HG03432 (cell line): Measurements from ENCODE around the gene ADAMTS14.

Experiments
- ATAC-seq: cut with Tn5 transposase; IDR thresholded peaks from one replicate; pipeline ENCODE4 v1.9.1; 2021; ENCODE audit warnings: mild to moderate bottlenecking, moderate library complexity; ENCODE audit not compliant: unreplicated experiment

The ADAMTS14 gene

DNA sequence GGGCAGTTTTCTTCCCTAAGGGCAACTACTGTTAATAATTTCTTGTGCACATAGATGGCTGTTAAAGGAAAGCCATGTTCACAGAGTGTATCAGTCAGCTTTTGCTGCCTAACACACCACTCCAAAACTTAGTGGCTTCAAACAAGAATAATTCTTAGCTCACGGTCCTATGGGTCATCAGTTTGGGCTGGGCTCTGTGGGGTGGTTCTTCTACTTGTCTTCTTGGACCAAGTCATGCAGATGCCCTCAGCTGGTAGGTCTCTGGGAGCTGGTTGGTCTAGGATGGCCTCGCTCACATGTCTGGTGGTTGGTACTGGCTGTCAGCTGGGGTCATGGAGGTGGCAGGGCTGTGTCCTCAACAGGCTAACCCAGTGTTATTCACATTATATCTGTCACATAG is 73.2 kb downstream of the ADAMTS14 start:
- ATAC-seq, result no peak

DNA sequence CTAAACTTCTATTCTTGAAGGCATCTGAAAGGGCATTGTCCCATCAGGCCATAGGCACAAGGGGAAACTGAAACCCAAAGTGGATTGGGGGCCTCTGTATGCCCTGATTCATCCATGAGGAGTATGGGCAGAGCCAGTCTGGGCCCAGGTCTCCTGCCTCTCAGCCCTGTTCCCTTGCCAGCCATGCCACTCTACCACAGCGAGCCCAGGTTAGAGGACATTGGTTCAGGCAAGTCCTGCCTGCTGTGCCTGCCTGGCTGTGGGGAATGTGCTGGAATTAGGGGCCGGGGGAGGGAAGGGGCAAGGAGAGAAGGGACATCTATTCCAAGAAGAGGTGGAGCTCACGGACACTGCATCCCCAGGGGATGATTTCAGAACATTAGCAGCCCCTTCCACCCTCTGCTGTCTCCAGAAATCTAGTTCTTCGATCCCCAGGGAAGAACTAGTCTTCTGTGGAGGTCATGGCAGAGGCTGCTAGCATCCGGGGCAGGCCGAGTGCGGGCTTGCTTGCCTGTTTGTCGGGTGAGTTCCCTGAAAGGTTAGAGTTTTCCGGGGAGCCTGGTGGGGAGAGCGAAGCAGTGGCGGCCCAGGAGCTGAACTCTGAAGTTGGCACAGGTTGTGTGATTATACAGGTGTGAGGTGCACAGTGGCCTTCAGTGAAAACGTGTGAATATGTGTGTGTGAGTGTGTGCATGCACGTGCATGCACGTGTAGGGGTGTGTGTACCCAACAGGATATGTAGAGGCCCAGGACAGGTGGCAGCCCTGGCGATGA is 75.1 kb downstream of the ADAMTS14 start:
- no peak for ATAC-seq

DNA sequence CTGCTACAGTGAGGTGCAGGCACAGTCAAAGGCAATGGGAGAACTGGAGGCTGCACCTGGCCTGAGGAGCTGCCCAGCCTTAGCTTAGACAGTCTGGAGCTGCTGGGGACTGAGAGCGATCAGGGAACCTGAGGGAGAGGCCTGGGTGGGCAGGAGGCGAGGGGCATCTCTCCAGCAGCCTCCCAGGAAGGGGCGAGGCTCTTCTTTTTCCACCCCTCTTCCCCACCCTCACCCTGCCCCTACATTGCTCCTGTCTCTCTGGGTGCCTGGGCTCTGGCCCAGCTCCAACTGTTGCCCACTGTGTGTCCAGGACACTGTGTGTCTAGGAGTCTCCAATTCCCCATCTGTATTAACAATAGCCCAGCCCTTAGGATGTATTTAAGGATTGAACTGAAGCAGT is 76.0 kb downstream of the ADAMTS14 start:
- no peak for ATAC-seq

DNA sequence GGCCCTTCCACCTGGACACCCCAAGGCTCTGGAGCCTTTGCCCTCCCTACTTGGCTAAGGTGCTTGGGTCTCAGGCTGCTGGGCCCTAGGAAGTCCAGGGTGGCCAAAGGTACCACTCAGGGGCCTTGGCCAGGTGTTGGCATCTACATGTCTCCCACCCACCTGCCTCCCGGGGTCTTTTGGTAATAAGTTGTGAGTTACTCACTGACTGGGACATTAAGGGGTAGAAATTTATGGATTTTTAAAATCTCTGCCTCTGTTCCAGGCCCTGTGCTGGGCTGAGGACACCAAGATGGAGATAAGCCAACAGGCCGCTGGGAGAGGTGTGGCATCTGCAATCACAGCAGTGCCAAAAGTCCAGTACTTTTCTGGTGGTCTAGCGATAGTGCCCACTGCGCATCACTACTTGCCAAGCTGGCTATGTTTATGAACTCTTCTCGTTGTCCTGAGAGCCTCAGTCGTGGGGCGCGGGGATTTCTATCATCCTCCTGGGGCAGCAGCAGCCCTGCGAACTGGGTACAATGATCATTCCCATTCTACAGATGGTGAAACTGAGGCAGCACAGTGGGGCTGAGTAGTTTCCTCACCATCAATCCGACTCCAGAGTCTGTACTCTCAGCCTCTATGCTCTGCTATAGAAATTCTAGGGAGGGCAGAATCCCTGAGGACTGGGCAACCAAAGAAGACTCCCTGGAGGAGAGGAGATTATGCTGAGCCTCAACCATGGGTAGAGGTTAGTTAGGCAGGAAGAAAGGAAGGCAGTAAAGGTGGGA is 76.7 kb downstream of the ADAMTS14 start:
- no peak for ATAC-seq

DNA sequence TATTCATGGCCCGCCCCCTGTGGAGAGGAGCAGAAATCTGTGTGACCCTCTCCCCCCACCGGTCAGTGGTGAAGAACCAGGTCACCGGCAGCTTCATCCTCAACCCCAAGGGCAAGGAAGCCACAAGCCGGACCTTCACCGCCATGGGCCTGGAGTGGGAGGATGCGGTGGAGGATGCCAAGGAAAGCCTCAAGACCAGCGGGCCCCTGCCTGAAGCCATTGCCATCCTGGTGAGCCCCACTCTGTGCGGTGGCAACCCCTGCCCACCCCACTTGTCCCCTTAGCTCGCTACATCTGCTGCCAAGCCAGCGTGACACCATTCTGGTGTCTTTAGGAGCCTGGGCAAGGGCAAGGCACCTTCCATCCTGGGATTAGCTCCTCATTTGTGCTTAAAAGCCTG is 77.5 kb downstream of the ADAMTS14 start:
- ATAC-seq, result no peak

DNA sequence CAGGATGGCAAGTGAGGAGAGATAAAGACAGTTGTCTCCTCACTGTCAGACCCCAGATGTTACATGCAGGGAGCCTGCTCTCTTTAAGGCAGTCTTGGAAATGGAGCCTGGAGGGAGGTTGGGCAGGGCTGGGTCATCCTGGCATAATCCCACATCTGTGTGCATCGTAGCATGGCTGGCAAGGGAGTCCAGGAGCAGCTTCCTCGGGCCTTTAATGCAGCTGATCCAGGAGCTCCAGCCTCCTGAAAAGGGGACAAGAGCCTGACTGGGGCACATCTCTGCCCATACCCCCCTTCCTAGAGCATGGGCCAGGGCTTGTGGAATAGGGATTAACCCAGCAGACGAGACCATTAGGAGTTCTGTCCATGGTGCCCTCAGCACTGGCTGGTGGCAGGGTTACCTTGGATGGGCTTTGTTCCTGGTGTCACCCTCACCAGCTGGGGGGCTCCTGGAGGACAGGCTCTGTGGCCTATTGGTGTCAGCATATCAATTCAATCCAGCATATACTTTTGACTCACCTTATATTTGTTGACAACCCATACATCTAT is 77.9 kb downstream of the ADAMTS14 start:
- ATAC-seq, result no peak

DNA sequence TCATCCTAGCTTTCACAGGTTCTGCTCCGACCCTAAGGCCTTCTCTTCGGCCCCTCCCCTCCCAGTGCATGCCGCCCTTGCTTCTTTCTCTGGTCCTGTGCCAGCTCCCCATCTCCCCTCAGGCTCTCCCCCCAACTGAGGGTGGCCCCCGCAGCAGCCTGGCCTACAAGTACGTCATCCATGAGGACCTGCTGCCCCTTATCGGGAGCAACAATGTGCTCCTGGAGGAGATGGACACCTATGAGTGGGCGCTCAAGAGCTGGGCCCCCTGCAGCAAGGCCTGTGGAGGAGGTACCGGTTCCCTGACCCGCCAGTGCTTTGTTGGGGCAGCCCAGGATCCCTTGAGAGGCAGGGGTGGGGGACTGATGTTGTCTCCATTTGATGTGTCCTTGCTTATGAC is 79.0 kb downstream of the ADAMTS14 start:
- ATAC-seq, result no peak

DNA sequence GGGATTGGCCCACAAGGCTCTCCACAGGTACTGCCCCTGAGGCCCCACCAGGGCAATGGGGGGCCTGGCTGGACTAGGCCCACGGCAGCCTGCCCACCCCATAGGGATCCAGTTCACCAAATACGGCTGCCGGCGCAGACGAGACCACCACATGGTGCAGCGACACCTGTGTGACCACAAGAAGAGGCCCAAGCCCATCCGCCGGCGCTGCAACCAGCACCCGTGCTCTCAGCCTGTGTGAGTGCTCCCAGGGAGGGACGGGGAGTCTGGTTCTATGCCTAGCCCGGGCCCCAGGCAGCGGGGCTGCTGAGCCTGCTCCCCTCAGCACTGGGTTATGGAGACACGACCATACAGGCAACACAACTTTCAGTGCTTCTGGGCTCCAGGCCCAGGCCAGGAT is 79.7 kb downstream of the ADAMTS14 start:
- no peak for ATAC-seq

DNA sequence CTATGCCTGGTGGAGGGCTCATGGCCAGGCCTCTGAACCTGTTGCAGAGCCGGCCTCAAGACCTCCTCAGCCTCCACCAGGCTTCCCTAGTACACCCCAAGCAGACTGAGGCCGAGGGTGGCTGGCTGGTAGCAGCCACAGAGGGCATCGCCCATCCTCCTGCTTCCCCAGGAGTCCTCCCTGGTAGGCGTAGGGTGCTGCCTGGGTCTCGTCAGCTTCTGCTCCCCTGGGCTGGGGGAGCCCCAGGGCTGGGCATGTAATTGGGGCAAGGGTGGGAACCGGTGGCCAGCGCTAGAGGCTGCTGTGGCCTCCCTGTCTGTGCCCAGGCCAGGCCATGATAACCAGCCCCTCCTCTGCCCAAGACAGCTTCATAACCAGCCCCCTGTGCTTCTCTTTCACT is 80.3 kb downstream of the ADAMTS14 start:
- no peak for ATAC-seq

DNA sequence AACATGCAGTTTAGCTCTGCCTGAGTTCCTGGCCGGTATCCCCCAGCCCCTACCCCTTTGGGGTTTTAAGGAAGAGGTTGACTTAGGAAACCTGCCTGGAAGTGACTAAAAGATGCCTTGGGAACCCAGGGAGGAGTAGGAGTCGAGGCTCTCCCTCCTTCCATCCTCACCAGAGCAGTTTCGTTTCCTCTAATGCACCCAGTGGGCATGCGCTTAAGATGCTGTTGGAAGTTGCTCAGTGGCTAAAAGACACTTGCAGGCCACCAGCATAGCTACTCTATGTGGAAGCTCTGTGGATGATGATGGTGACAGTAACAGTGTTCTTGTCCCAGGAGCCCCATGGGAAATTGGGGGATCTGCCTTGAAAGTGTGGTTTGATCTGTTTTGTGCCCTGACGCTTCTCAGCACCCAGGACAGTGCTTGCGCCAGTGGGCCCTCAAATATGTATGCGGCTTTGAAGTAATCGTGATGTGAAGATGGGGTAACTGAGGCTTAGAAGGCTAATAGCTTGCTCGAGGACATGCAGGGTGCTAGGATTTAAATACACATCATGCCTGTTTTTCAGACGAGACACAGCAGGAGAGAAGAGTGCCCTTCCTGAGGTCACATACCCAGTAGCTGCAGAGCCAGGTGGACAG is 80.8 kb downstream of the ADAMTS14 start:
- no peak for ATAC-seq

DNA sequence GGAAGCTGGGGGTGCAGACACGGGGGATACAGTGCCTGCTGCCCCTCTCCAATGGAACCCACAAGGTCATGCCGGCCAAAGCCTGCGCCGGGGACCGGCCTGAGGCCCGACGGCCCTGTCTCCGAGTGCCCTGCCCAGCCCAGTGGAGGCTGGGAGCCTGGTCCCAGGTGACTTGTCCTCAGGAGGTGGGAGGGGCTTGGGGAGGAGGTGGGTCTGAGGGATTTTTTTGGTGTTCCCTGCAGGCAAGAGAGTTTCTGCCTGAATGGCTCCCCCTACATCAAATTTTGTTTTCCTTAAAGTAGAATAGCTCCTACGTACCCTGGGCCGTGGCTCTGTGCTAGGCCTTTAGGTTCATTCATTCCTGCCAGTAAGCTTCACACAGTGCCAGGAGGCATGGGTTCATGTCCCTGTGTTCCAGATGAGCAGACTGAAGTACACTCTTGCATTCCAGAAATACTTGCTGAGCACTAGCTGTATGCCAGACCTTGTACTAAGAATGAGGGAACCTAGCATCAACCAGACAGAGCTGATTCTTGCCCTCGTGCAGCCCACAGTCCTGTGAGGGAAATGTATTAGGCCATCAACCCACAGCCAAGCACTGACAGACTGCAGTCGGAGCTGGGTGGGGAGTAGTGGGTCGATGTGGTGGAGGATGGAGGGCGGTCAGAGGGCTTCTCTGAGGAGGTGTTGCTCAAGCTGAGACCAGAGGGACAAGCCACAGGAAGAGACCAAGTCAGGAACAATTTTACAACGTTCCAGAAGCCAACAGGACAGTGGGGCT is 81.7 kb downstream of the ADAMTS14 start:
- ATAC-seq, result no peak

DNA sequence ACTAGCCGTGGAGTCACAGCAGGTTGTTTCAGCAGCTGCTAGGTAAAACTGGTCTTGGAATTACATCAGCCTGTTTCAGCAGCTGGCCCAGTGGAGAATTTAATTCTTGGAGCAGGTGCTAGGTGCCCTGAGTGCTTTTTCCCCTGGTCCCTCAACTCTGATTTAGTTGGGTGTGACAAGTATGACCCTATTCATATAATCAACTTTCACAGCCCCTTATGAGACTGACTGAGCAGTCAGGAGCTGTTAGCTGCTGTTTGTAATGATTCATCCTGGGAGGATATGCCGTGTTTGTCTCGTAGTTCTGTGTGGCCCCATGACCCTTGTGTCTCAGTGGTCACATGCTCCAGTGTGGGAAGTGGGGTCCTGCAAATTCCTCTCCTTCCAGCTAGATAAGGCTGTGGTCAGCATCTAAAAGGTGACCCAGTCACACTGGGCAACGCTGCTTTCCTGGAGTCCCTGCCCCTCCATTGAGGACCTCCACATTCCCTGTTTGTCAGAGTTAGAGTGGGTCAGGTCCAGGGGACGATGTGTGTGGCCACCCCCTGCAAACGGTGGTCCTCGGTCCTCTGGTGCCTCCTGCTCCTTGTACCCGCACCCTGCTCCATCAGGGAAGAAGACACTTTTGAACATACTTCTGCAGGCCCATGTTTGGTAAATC is 84.5 kb downstream of the ADAMTS14 start:
- ATAC-seq, result no peak

DNA sequence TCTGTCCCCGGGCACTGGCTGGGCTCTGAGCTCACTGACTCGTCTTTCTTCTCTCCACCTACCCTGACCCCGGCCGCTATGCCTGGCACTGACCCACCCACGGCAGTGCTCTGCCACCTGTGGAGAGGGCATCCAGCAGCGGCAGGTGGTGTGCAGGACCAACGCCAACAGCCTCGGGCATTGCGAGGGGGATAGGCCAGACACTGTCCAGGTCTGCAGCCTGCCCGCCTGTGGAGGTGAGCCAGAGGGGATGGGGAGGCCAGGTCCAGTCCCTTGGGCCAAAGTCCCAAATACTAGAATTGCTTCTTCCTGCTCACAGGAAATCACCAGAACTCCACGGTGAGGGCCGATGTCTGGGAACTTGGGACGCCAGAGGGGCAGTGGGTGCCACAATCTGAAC is 85.5 kb downstream of the ADAMTS14 start:
- no peak for ATAC-seq

DNA sequence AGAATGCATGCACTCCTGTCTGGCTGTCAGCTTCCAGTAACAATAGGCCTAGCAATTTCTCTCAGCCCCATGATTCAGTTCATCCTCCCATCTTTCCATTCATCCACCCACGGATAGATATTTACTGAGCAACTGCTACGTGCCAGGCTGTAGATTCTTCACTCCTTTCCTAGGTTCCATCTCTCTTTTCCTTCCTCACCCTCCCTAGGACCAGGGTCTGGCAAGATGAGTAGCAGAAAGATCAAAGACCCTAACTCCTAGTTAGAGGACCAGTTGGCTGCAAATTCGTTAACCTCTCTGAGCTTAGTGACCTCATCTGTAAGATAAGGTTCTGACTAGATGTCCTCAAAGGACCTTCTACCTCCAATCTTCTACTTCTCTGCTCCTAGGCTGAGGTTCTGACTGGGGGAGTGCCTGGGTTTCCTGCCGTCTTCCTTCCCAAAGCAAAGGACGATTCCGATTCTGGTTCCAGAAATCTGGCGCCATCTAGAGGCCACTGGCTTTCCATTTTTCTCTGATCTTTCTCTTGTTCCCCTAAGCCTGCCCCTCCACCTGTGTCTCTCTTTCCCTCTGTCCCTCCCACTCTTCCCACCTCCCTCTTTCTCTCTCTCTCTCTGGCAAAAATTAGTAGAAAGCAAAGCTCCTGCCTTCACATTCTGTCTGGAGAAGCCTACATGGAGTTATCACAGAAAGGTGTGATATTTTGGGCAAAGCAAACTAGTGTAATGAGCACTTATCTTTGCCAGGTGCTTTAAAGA is 86.6 kb downstream of the ADAMTS14 start:
- no peak for ATAC-seq

DNA sequence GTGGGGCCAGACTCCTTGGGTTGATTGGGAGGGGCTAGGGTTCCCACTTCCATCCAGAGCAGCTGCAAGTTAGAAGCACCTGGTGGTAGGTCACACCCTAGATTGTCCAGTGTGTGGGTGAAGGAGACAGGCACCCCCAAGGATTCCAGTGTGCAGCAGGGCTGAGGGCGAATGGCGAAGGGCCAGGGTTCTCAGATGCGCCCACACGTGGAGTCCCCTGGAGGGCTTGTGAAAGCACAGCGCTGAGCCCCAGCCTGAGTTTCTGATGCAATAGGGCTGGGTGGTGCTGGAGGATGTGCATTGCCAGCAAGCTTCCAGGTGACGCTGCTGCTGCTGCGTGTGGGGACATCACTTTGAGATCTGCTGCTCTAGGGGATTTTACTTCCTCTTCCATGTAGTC is 87.5 kb downstream of the ADAMTS14 start:
- no peak for ATAC-seq

DNA sequence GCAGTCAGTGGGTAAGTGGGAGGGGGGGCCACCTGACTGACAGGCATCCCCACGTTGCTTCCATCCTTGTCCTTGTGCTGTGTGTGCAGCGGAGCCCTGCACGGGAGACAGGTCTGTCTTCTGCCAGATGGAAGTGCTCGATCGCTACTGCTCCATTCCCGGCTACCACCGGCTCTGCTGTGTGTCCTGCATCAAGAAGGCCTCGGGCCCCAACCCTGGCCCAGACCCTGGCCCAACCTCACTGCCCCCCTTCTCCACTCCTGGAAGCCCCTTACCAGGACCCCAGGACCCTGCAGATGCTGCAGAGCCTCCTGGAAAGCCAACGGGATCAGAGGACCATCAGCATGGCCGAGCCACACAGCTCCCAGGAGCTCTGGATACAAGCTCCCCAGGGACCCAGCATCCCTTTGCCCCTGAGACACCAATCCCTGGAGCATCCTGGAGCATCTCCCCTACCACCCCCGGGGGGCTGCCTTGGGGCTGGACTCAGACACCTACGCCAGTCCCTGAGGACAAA is 88.0 kb downstream of the ADAMTS14 start:
- ATAC-seq, result no peak

DNA sequence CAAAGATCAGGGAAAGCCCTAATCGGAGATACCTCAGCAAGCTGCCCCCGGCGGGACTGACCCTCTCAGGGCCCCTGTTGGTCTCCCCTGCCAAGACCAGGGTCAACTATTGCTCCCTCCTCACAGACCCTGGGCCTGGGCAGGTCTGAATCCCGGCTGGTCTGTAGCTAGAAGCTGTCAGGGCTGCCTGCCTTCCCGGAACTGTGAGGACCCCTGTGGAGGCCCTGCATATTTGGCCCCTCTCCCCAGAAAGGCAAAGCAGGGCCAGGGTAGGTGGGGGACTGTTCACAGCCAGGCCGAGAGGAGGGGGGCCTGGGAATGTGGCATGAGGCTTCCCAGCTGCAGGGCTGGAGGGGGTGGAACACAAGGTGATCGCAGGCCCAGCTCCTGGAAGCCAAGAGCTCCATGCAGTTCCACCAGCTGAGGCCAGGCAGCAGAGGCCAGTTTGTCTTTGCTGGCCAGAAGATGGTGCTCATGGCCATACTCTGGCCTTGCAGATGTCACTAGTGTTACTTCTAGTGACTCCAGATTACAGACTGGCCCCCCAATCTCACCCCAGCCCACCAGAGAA is 88.8 kb downstream of the ADAMTS14 start:
- no peak for ATAC-seq

DNA sequence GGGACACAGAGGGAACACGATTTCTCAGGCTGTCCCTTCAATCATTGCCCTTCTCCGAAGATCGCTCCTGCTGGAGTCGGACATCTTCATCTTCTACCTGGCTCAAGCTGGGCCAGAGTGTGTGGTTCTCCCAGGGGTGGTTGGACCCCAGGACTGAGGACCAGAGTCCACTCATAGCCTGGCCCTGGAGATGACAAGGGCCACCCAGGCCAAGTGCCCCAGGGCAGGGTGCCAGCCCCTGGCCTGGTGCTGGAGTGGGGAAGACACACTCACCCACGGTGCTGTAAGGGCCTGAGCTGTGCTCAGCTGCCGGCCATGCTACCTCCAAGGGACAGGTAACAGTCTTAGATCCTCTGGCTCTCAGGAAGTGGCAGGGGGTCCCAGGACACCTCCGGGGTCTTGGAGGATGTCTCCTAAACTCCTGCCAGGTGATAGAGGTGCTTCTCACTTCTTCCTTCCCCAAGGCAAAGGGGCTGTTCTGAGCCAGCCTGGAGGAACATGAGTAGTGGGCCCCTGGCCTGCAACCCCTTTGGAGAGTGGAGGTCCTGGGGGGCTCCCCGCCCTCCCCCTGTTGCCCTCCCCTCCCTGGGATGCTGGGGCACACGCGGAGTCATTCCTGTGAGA is 89.5 kb downstream of the ADAMTS14 start:
- no peak for ATAC-seq
